CD8-positive, alpha-beta memory T cell (primary cell): Measurements from ENCODE around the gene MEN1. TPM values are rescaled to one million over a fixed set of nuclear protein-coding genes. Genes with fewer than 3 reads are reported as not detected.

Experiments used
- CTCF ChIA-PET: fragments of 350-600 bp; sonication (Branson Sonifier 250); formaldehyde crosslinking; loops from one replicate; lab custom pipeline; 2021; ENCODE audit warnings: antibody characterized with exemption; lab: Charles Lee
- POLR2A ChIA-PET: fragments of 350-600 bp; sonication (Branson Sonifier 250); formaldehyde crosslinking; loops from one replicate; lab custom pipeline; 2021; ENCODE audit warnings: antibody characterized with exemption; lab: Charles Lee
- DNase-seq, 5 donors: peaks; one replicate each; pipeline versions ENCODE4 v3.0.0 to v3.0.0-alpha.2; 2020 to 2022; ENCODE audit warnings: mixed read lengths in 1 of 5
- H3K27ac ChIP-seq: one replicate; pipeline ENCODE4 v1.7.0; 2013; ENCODE audit warnings: low read depth, mild to moderate bottlenecking, low read length, moderate library complexity
- H3K27me3 ChIP-seq: 2 replicates; pipeline ENCODE4 v1.7.0; 2013; ENCODE audit warnings: low read length, mild to moderate bottlenecking; ENCODE audit not compliant: insufficient read depth, poor library complexity, severe bottlenecking
- H3K36me3 ChIP-seq: 2 replicates; pipeline ENCODE4 v1.7.0; 2013; ENCODE audit warnings: mild to moderate bottlenecking, low read length, moderate library complexity; ENCODE audit not compliant: insufficient read depth
- H3K4me1 ChIP-seq: 2 replicates; pipeline ENCODE4 v1.7.0; 2013; ENCODE audit warnings: mild to moderate bottlenecking, low read length, moderate library complexity; ENCODE audit not compliant: insufficient read depth
- H3K4me3 ChIP-seq: 2 replicates; pipeline ENCODE4 v1.7.0; 2013; ENCODE audit warnings: mild to moderate bottlenecking, low read length
- H3K9me3 ChIP-seq: 2 replicates; pipeline ENCODE4 v1.7.0; 2013; ENCODE audit warnings: mild to moderate bottlenecking, low read length
- H3K27ac Mint-ChIP-seq, 8 donors: one replicate each; pipeline ENCODE4 v1.8.0; 2020 to 2021; ENCODE audit warnings: mixed read lengths in 8 of 8, mild to moderate bottlenecking in 6 of 8, inconsistent platforms in 3 of 8, moderate library complexity in 3 of 8
- H3K27me3 Mint-ChIP-seq, 2 donors: one replicate each; pipeline ENCODE4 v1.8.0; 2020 to 2021; ENCODE audit warnings: mixed read lengths in 2 of 2, mild to moderate bottlenecking in 1 of 2, moderate library complexity in 1 of 2
- H3K36me3 Mint-ChIP-seq, 3 donors: one replicate each; pipeline ENCODE4 v1.8.0; 2020 to 2021; ENCODE audit warnings: mixed read lengths in 3 of 3, inconsistent platforms in 1 of 3, mild to moderate bottlenecking in 1 of 3
- H3K4me1 Mint-ChIP-seq, 3 donors: one replicate each; pipeline ENCODE4 v1.8.0; 2020 to 2021; ENCODE audit warnings: mixed read lengths in 3 of 3, inconsistent platforms in 1 of 3, mild to moderate bottlenecking in 1 of 3
- H3K4me3 Mint-ChIP-seq, 7 donors: one replicate each; pipeline ENCODE4 v1.8.0; 2020 to 2021; ENCODE audit warnings: mixed read lengths in 7 of 7, mild to moderate bottlenecking in 6 of 7, moderate library complexity in 4 of 7, inconsistent platforms in 2 of 7
- H3K9me3 Mint-ChIP-seq, 5 donors: one replicate each; pipeline ENCODE4 v1.8.0; 2020 to 2022; ENCODE audit warnings: mixed read lengths in 5 of 5, mild to moderate bottlenecking in 3 of 5, moderate library complexity in 2 of 5, inconsistent platforms in 1 of 5
- polyA plus RNA-seq: library from polyadenylated mRNA; unstranded; fragments of 300-500 nt; fragmentation: Illumina TruSeq; gene quantifications from one replicate; pipeline ENCODE4 v1.2.3, GENCODE V29; 2021
- total RNA-seq, 2 experiments: library from RNA; stranded (reverse); gene quantifications; one replicate each; pipeline ENCODE4 v1.2.3, GENCODE V29; 2021

Gene MEN1
- total and polyA plus RNA-seq, 3 experiments from 2014 or later, result 45.0 to 47.7 (median 45.8) TPM

DNA sequence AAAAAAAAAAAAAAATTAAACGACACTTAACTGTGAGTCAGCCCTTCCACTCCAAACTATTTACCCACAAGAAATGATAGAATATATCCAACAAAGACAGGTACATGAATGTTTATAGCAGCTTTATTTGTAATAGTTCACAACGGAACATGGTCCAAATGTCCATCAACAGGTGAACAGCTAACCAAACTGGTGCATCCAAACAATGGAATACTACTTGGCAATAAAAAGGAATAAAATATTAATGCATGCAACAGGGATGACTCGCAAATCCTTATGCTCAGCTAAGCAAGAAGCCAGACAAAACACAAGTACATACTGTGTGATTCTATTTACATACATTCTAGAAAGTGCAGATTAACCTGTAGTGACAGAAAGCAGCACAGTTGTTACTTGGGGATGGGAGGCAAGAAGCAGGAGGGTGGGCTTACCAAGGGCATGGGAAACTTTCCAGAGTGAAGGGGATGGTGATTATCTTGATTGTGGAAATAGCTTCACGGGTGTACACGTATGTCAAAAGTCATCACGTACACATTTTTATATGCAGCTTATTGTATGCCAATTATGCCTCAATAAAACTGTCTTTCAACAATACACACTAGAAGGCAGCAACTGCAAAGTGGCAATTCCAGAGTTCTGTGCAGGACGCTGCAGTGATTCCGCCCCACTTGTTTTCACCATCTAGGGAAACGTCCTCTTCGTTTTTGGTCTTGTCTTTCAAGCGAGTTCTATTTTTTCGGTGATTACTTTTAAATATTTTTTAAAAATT lies 25.4 kb downstream of the MEN1 start:
- Histone ChIP-seq H3K27ac (no peak overlapping the region), H3K27me3 (no peaks in the 10 kb centered on the region), H3K9me3 (no peaks in the 10 kb centered on the region), H3K36me3 (no peaks in the 10 kb centered on the region), H3K4me3 (no peak overlapping the region), H3K4me1 (peaks cover 14% of the 10 kb centered on the region)
- Mint-ChIP-seq H3K27ac (peak overlapping the region in 4 of 8 donors; percentile 2 to 33 (median 20)), H3K4me3 (no peak overlapping the region), H3K4me1 (peaks cover 13 to 19% (median 18%) of the 10 kb centered on the region in 3 donors), H3K36me3 (peaks cover 0 to 21% (median 3%) of the 10 kb centered on the region in 3 donors), H3K27me3 (no peaks in the 10 kb centered on the region), H3K9me3 (no peaks in the 10 kb centered on the region)
- ChIA-PET CTCF (interaction anchor here (0.7 to 2.6 kb wide), 8 partner anchors 10 to 96 kb away, joined by 3 to 7 read pairs (median 4); no protein-coding TSS in a partner anchor), POLR2A (interaction anchor here (0.7 to 1.6 kb wide), 4 partner anchors 10 to 40 kb away, joined by 3 to 5 read pairs (median 4); partner anchors contain the start of gene MAP4K2)
- DNase-seq, result no peak

DNA sequence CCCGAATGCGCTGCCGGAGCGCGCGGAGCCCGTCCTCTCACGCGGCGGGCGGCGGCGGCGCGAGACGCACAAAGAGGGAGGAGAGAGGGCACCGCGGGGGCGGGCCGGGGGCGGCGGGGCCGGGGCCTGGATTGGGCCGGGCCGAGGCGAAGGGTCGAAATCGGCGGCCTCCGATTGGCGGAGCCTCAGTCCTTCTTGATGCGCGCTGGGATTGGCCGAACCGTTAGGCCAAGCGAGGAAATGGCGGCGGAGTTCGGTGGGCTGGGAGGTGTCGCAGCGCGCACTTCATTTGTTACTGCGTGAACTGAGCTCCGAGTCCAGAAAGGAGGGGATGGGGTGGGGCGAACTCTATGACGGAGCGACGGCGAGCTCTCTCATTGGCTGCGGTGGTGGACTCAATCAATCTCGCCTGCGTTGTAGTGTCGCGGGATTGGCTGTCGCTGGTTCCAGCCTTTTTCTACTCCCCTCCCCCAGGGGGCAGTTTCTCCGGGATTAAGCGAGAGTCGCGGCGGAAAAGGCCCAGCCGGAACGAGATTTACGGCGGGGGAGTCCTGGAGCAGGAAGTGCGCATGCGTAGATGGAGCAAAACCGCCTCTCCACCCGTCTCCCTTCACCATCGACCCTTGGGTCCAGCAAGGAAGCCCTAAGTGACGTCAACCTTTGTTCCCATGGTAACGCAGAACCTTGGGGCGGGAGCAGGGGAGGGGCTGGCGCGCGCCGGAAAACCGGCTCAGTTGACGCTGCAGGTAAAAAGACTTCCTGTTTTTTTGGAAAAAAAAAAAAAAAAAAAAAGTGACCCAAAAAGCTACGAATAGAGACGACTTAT lies 31.7 kb downstream of the MEN1 start, which contains the start of gene SF1:
TSS of gene SF1 (minus strand) at position 70 of the 826 bp plus-strand sequence. CDS start 150 bp downstream, outside the sequence.
- H3K27ac Mint-ChIP-seq, result peak within 1 kb of the TSS; percentile 97 to 100 (median 99)
- peaks cover 58 to 64% (median 63%) of the 10 kb centered on the region in 3 donors for H3K4me1 Mint-ChIP-seq
- no peaks in the 10 kb centered on the region for H3K9me3 ChIP-seq
- ChIA-PET CTCF (interaction anchor here (0.6 to 26.7 kb wide), 13 partner anchors 9 to 104 kb away, joined by 3 to 441 read pairs (median 4); partner anchors contain the start of genes PYGM and RASGRP2), POLR2A (interaction anchor here (0.6 to 6.6 kb wide), 38 partner anchors 8 to 1218 kb away, joined by 3 to 158 read pairs (median 6); partner anchors contain the start of genes BAD, CDC42BPG, FAU and MALAT1)
- peak within 1 kb of the TSS; percentile 90 to 96 (median 95) for H3K4me3 Mint-ChIP-seq
- H3K27me3 ChIP-seq, result no peaks in the 10 kb centered on the region
- peaks cover 53% of the 10 kb centered on the region for H3K4me1 ChIP-seq
- H3K36me3 ChIP-seq, result peaks cover 31% of the 10 kb centered on the region
- H3K27ac ChIP-seq, result peak within 1 kb of the TSS; percentile 98
- peaks cover 22 to 47% (median 28%) of the 10 kb centered on the region in 3 donors for H3K36me3 Mint-ChIP-seq
- H3K27me3 Mint-ChIP-seq, result peaks cover 0 to 7% of the 10 kb centered on the region in 2 donors
- DNase-seq, result peak; percentile 98 to 100 (median 100)
- H3K4me3 ChIP-seq, result peak within 1 kb of the TSS; percentile 99
- H3K9me3 Mint-ChIP-seq, result no peaks in the 10 kb centered on the region

DNA sequence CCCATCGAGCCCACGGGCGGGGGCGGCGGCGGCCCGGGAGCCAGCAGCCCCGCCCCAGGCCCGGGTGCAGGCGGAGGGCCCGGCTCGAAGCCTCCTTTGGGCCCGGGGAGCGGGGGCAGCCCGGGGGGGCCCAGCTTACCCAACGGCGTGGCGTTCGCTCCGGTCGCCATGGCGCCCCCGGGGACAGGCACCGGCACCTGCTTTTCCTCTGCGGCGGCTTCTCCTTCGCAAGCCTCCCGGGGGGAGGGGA lies 32.2 kb downstream of the MEN1 start:
- Mint-ChIP-seq H3K4me3 (peak overlapping the region; percentile 82 to 92 (median 88)), H3K36me3 (peaks cover 27 to 52% (median 31%) of the 10 kb centered on the region in 3 donors), H3K27me3 (peaks cover 0 to 7% of the 10 kb centered on the region in 2 donors), H3K27ac (peak overlapping the region in 7 of 8 donors; percentile 97 to 100 (median 99)), H3K9me3 (no peaks in the 10 kb centered on the region), H3K4me1 (peaks cover 62 to 70% (median 68%) of the 10 kb centered on the region in 3 donors)
- H3K27ac ChIP-seq, result peak overlapping the region; percentile 98
- DNase-seq, result no peak
- H3K4me1 ChIP-seq, result peaks cover 58% of the 10 kb centered on the region
- ChIA-PET CTCF (interaction anchor here (0.7 to 26.7 kb wide), 10 partner anchors 10 to 89 kb away, joined by 3 to 441 read pairs (median 4); partner anchors contain the start of genes PYGM and RASGRP2), POLR2A (interaction anchor here (0.9 to 6.6 kb wide), 22 partner anchors 10 to 721 kb away, joined by 3 to 158 read pairs (median 8); partner anchors contain the start of genes BAD, CDC42BPG, FAU and MAP4K2)
- no peaks in the 10 kb centered on the region for H3K9me3 ChIP-seq
- H3K36me3 ChIP-seq, result peaks cover 37% of the 10 kb centered on the region
- no peaks in the 10 kb centered on the region for H3K27me3 ChIP-seq
- no peak overlapping the region for H3K4me3 ChIP-seq

DNA sequence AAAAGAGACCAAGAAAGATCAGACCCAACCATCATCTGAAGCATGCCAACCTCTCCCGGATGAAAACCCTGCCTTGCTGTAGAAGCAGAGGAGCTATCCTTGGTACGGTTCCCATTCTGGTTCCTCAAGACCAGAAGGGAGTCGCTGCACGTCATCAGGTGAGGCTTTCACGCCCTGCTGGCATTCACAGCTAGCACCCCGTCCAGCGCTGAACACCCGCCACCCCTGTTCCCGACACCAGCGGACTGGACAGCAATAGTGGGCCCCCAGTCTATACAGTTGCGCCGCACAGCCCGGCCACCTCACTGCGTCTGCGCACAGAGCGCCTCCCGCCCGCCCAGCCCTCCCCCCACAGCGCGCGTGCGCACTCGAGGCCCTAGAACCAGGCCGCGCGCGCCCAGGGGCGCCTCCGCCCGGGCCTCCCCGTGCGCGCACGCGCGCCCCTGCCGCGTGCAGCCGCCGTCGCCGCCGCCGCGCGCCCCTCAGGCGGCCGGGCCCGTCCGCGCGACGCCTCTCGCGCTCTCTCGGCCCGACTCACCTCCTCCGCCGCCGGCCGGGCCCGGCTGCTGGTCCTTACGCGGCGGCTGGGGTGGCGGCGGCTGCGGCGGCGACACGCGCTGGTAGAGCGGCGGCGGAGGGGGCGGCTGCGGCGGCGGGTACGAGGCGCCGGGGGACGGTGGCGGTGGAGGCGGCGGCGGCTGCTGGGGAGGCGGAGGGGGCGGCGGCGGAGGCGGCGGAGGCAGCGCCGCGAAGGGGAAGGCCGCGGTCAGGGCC lies 32.7 kb downstream of the MEN1 start:
- Histone ChIP-seq H3K27ac (peak overlapping the region; percentile 98), H3K36me3 (peaks cover 42% of the 10 kb centered on the region), H3K9me3 (no peaks in the 10 kb centered on the region), H3K4me1 (peaks cover 63% of the 10 kb centered on the region), H3K27me3 (no peaks in the 10 kb centered on the region), H3K4me3 (peak overlapping the region; percentile 99)
- H3K36me3 Mint-ChIP-seq, result peaks cover 32 to 58% (median 34%) of the 10 kb centered on the region in 3 donors
- H3K27ac Mint-ChIP-seq, result peak overlapping the region; percentile 58 to 98 (median 96)
- H3K9me3 Mint-ChIP-seq, result no peaks in the 10 kb centered on the region
- POLR2A ChIA-PET, result interaction anchor here (0.7 to 6.6 kb wide), 14 partner anchors 9 to 493 kb away, joined by 3 to 158 read pairs (median 12); partner anchors contain the start of genes BAD, EHD1, MAP4K2 and MEN1
- CTCF ChIA-PET, result interaction anchor here (1.1 to 26.7 kb wide), 6 partner anchors 10 to 33 kb away, joined by 3 to 441 read pairs (median 9); partner anchors contain the start of gene RASGRP2
- peaks cover 67 to 75% (median 74%) of the 10 kb centered on the region in 3 donors for H3K4me1 Mint-ChIP-seq
- H3K27me3 Mint-ChIP-seq, result peaks cover 0 to 7% of the 10 kb centered on the region in 2 donors
- peak overlapping the region; percentile 90 to 96 (median 95) for H3K4me3 Mint-ChIP-seq
- peak; percentile 77 to 88 (median 82) for DNase-seq

DNA sequence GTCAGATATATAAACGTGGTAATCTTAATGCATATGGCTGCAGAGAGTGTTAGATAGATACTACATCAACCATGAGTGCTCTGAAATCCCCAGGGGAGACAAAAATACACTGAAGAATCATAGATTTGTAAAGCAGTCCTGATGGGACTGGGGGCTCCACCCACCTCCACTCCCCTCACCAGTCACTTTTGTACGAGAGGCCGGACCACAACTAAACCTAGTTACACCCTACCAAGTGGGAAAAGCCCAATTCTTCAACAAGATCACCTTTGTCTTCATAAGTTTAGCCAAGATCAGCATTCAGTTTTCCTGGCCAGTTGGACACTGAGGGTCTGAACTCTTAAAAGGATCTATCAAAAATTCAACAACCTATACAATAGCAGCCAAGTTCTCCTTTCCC lies 33.5 kb downstream of the MEN1 start:
- ChIA-PET POLR2A (interaction anchor here (1.4 to 6.6 kb wide), 6 partner anchors 8 to 34 kb away, joined by 8 to 158 read pairs (median 40); partner anchors contain the start of genes MEN1, PYGM and RASGRP2), CTCF (interaction anchor here (0.7 to 26.7 kb wide), 5 partner anchors 9 to 92 kb away, joined by 3 to 441 read pairs (median 7); partner anchors contain the start of gene RASGRP2)
- peak in 1 of 5 donors; percentile 29 for DNase-seq
- Histone ChIP-seq H3K27ac (peak overlapping the region; percentile 75), H3K4me1 (peaks cover 71% of the 10 kb centered on the region), H3K36me3 (peaks cover 50% of the 10 kb centered on the region), H3K4me3 (peak overlapping the region; percentile 99), H3K9me3 (no peaks in the 10 kb centered on the region), H3K27me3 (no peaks in the 10 kb centered on the region)
- H3K4me3 Mint-ChIP-seq, result peak overlapping the region; percentile 90 to 96 (median 95)
- peak overlapping the region; percentile 58 to 98 (median 96) for H3K27ac Mint-ChIP-seq
- no peaks in the 10 kb centered on the region for H3K9me3 Mint-ChIP-seq
- peaks cover 32 to 65% (median 41%) of the 10 kb centered on the region in 3 donors for H3K36me3 Mint-ChIP-seq
- H3K27me3 Mint-ChIP-seq, result peaks cover 0 to 7% of the 10 kb centered on the region in 2 donors
- peaks cover 75 to 82% (median 81%) of the 10 kb centered on the region in 3 donors for H3K4me1 Mint-ChIP-seq

DNA sequence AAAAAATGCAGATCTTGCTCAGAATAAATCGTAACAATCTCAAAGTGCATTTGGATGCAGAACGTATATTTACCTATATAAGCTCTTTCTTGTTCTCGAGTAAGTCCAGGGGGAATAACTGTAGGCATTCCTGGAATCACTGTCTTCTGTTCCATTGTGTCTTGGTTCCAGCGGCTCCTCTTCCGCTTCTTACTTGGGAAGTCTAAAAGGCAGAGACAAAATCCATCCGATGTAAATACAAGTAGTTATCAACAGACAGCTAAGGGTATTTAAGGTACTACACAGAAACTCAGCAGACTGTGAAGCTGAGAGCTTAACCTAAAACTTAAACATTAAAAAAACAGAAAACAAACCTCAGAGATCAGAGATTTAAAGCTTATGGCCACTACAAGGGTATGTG lies 33.9 kb downstream of the MEN1 start:
- peaks cover 54% of the 10 kb centered on the region for H3K36me3 ChIP-seq
- peak overlapping the region; percentile 99 for H3K4me3 ChIP-seq
- H3K9me3 ChIP-seq, result no peaks in the 10 kb centered on the region
- peaks cover 75% of the 10 kb centered on the region for H3K4me1 ChIP-seq
- POLR2A ChIA-PET, result interaction anchor here (0.7 to 6.6 kb wide), 7 partner anchors 8 to 99 kb away, joined by 3 to 158 read pairs (median 37); partner anchors contain the start of genes MEN1, PYGM and RASGRP2
- no peak for DNase-seq
- Mint-ChIP-seq H3K27me3 (peaks cover 0 to 7% of the 10 kb centered on the region in 2 donors), H3K4me3 (peak overlapping the region; percentile 90 to 96 (median 95)), H3K4me1 (peaks cover 80 to 87% (median 86%) of the 10 kb centered on the region in 3 donors), H3K9me3 (no peaks in the 10 kb centered on the region), H3K27ac (peak overlapping the region; percentile 33 to 98 (median 96)), H3K36me3 (peaks cover 32 to 70% (median 44%) of the 10 kb centered on the region in 3 donors)
- CTCF ChIA-PET, result interaction anchor here (0.7 to 26.7 kb wide), 6 partner anchors 9 to 93 kb away, joined by 3 to 441 read pairs (median 5); partner anchors contain the start of genes PYGM and RASGRP2
- H3K27ac ChIP-seq, result no peak overlapping the region
- H3K27me3 ChIP-seq, result no peaks in the 10 kb centered on the region
